ENCODE measurements around the gene TBX6.
A peak's percentile ranks its signal among the peaks of the same experiment; 100 is the strongest.

Gene TBX6

DNA sequence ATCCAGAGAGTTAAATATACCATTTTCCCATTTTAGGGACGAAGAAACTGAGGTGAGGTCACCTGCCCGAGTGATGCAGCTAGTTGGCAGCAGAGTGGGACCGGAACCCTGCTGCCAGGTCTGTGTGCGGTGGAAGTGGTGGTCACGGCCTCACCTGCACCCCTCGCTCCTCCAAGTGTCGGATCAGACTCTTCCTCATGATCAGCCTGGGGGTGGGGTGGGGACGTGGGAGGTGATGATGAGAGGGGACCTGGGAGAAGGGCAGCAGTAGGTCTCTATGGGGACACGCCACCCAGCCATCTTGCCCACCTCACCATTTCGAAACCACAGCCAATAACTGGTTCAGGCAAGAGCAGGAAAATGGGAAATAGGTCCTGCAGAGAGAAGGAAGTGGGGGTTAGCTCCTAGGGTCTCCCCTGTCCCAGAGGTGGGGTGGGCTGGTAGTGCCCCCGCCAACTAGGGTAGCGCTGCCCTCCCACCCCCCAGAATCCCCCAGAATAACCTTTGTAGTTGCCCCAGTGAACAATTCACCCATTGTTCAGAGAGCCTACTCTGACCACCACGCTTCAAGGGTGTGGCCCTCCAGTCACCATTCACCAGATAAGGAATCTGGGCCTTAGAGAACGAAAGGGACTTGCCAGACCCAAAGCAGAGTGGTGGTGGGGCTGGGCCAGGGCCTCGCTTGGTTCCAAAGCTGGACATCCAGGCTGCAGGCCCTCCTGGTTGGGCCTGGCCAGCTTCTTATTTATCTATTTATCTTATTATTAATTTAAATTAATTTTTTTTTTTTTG is 16.5 kb upstream of the TBX6 start:
- in situ Hi-C loops (cut with MboI; ENCODE audit: low sequenced_read_pairs, unreplicated experiment) = loop anchor here (25.0 kb wide), 2 partner anchors 304 to 504 kb away; partner anchors contain the start of genes ZNF689 and ZNF771
- no peak for DNase-seq (ENCODE audit: low spot score)
- TF ChIP-seq, protein P1, sequence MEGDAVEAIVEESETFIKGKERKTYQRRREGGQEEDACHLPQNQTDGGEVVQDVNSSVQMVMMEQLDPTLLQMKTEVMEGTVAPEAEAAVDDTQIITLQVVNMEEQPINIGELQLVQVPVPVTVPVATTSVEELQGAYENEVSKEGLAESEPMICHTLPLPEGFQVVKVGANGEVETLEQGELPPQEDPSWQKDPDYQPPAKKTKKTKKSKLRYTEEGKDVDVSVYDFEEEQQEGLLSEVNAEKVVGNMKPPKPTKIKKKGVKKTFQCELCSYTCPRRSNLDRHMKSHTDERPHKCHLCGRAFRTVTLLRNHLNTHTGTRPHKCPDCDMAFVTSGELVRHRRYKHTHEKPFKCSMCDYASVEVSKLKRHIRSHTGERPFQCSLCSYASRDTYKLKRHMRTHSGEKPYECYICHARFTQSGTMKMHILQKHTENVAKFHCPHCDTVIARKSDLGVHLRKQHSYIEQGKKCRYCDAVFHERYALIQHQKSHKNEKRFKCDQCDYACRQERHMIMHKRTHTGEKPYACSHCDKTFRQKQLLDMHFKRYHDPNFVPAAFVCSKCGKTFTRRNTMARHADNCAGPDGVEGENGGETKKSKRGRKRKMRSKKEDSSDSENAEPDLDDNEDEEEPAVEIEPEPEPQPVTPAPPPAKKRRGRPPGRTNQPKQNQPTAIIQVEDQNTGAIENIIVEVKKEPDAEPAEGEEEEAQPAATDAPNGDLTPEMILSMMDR (IDR thresholded peaks at IDR 0.05; ENCODE audit: borderline replicate concordance, control extremely low read depth, extremely low read depth, insufficient read depth, missing control alignments) = no peak

DNA sequence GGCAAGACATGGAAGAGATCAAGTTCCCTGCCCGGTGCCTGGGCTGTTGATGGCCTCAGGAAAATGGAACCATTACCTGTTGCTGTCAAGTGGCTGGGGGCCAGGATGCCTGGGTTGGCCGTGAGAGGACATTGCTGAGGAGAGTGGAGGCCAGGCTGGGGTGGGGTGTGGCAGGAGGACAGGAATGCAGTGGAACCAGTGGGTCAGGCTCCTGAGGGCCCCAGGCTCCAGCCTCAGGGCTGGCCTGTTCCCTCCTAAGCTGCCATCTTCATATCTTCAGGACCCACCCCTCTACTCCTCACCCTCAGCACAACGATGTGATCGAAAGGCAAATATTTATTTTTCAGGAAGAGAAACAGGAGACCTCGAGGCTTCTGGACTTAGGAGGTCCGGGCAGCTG is 12.8 kb upstream of the TBX6 start:
- DNase-seq (ENCODE audit: low spot score) = no peak
- TF ChIP-seq, protein P1 (IDR thresholded peaks at IDR 0.05; ENCODE audit: borderline replicate concordance, control extremely low read depth, extremely low read depth, insufficient read depth, missing control alignments) = no peak
- in situ Hi-C loops (cut with MboI; ENCODE audit: low sequenced_read_pairs, unreplicated experiment) = loop anchor here (25.0 kb wide), 2 partner anchors 308 to 508 kb away; partner anchors contain the start of genes ZNF689 and ZNF771

DNA sequence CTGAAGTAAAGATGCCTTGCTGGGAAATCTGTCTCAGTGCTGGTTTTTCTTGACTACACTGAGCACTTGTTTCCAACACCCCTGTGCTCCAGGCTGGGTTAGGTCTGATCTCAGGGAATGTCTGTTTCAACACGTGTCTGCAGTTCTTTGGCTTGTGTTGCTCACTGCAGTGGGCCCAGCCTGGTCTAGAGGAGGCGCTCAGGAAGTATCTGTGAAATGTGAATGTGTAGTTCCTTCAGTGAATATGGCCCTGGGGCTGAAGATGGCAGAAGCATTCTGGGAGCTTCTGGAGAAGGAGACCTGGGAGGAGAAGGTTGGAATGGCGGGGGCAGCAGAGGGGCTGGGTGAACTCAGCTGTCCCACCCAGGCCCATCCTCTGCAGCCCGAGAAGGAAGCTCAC is 12.4 kb upstream of the TBX6 start:
- in situ Hi-C loops (cut with MboI; ENCODE audit: low sequenced_read_pairs, unreplicated experiment) = loop anchor here (25.0 kb wide), 2 partner anchors 308 to 508 kb away; partner anchors contain the start of genes ZNF689 and ZNF771
- TF ChIP-seq, protein P1 (IDR thresholded peaks at IDR 0.05; ENCODE audit: borderline replicate concordance, control extremely low read depth, extremely low read depth, insufficient read depth, missing control alignments) = no peak
- no peak for DNase-seq (ENCODE audit: low spot score)

DNA sequence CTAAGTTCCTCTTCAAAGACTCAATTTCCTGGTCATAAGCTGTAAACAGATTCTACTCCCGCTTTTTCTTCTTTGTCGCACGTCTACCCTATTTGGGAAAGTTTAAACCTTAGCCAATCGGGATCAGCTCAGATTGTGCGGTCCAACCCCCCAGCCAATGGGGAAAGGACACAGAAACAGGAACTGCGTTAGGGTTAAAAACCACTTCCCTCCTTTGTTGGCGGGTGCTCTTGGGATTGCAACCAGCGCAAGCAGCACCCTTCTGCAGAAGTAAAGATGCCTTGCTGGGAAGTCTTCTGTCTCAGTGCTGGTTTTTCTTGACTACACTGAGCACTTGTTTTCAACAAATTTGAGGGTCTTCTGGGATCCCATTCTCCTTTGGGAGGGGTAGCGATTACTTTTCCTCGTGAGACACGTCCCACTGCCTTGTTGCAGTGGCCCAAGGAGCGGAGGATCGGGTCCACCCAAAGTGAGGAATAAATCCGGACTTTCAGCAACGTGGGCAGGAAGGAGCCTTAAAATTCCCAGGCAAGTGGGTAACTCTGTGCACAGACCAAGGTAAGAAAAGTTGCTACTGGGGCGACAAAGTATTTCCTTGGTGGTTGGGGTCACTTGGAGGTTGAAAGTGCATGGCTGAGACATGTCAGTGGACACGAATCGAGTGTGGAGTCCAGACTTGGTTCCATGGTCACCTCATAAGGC is 5.3 kb upstream of the TBX6 start:
- in situ Hi-C loops (cut with MboI; ENCODE audit: low sequenced_read_pairs, unreplicated experiment) = no loop called here
- DNase-seq (ENCODE audit: low spot score) = no peak
- TF ChIP-seq, protein P1 (IDR thresholded peaks at IDR 0.05; ENCODE audit: borderline replicate concordance, control extremely low read depth, extremely low read depth, insufficient read depth, missing control alignments) = no peak

DNA sequence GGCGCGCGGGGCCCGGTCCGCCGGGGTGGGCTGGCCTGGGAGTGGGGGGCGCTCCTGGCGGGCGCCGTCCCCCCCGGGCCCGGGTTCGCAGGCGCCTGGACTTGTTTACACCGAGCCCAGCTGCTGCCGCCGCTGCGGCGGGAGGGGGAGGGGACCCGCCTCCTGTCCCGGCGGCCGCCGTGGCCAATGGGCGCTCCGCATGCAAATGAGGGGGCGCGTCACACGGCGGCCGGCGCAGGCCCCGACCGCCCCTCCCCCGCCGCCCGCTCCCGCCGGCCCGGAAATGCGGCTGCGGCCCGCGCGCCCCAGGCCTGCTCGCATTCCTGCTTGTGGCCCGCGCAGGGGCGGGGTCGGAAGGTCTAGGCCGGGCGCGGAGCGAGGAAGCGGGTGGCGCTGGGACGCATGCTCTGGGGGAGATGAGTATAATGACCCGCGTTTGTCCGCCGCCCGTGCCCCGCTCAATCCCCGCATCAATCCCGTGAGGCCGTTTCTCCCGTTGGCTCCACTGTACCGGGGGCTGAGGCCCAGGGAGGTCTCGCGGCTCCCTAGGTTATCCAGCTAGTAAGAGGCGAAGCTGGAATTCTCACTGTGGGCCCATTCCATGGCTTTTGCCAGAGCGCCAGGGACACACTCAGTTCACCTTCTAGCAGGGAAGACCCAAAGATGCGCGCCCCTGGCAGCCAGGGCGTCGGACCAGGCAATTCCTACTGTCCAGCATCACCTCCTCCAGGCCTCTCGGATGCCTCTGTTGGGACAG is 4.6 kb upstream of the TBX6 start, which contains the start of gene YPEL3:
YPEL3 (minus strand) TSS at position 109 of the 757 bp plus-strand sequence. CDS start 731 bp downstream, outside the sequence.
- peak; percentile 98 for DNase-seq (ENCODE audit: low spot score)
- in situ Hi-C loops (cut with MboI; ENCODE audit: low sequenced_read_pairs, unreplicated experiment) = no loop called here
- TF ChIP-seq, protein P1 (IDR thresholded peaks at IDR 0.05; ENCODE audit: borderline replicate concordance, control extremely low read depth, extremely low read depth, insufficient read depth, missing control alignments) = no peak
